A673 (cell line): ENCODE data around the gene FBXO3.

Experiments used
- CTCF ChIP-seq: fragments of 300-800, 200-600 bp; sonication (generic); conservative IDR thresholded peaks from 2 replicates; pipeline ENCODE4 v1.5.1; 2017; ENCODE audit warnings: low read depth, mild to moderate bottlenecking, antibody characterized with exemption, low read length, moderate library complexity, mixed read lengths
- EZH2 ChIP-seq: fragments of 200-600 bp; sonication (generic); IDR thresholded peaks from 2 replicates; pipeline ENCODE4 v1.6.1; 2017; ENCODE audit warnings: borderline replicate concordance, low read depth, mild to moderate bottlenecking, mixed read lengths, antibody characterized with exemption, low read length; ENCODE audit not compliant: poor library complexity, severe bottlenecking

- TF ChIP-seq CTCF (no peak), EZH2 (no peak)
Observed at GRCh38 chr11:33733980-33734379, 40.3 kb downstream of the FBXO3 start.
